IMR-90 (cell line): ENCODE data around the gene OLIG3.

Experiments used
- BHLHE40 ChIP-seq: fragments of 150-350 bp; IDR thresholded peaks from 2 replicates; pipeline ENCODE4 v1.6.1; 2016; ENCODE audit warnings: mild to moderate bottlenecking, low read depth, low read length
- CEBPB ChIP-seq: IDR thresholded peaks from 2 replicates; pipeline ENCODE4 v1.6.1; 2012; ENCODE audit warnings: low read depth, low read length, improper control_type of control experiment
- CHD1 ChIP-seq: IDR thresholded peaks from 2 replicates; pipeline ENCODE4 v1.6.1; 2012; ENCODE audit warnings: low read depth, low read length, improper control_type of control experiment
- MAFK ChIP-seq: IDR thresholded peaks from 2 replicates; pipeline ENCODE4 v1.6.1; 2012; ENCODE audit warnings: low read depth, low read length, improper control_type of control experiment
- NFE2L2 ChIP-seq: fragments of 150-350 bp; IDR thresholded peaks from 2 replicates; pipeline ENCODE4 v1.6.1; 2016; ENCODE audit warnings: low read depth, mild to moderate bottlenecking, low read length
- POLR2A ChIP-seq: IDR thresholded peaks from 2 replicates; pipeline ENCODE4 v1.6.1; 2012; ENCODE audit warnings: mild to moderate bottlenecking, low read depth, low read length
- RAD21 ChIP-seq: IDR thresholded peaks from 2 replicates; pipeline ENCODE4 v1.6.1; 2012; ENCODE audit warnings: low read length, improper control_type of control experiment
- RCOR1 ChIP-seq: IDR thresholded peaks from 2 replicates; pipeline ENCODE4 v1.6.1; 2012; ENCODE audit warnings: mild to moderate bottlenecking, low read length, improper control_type of control experiment; ENCODE audit not compliant: insufficient replicate concordance
- RFX5 ChIP-seq: IDR thresholded peaks from 2 replicates; pipeline ENCODE4 v1.8.0; 2012; ENCODE audit warnings: low read depth, mild to moderate bottlenecking, low read length, moderate library complexity
- SMC3 ChIP-seq: fragments of 150-350 bp; IDR thresholded peaks from 2 replicates; pipeline ENCODE4 v1.6.1; 2016; ENCODE audit warnings: low read depth, mild to moderate bottlenecking, antibody characterized with exemption, low read length, moderate library complexity
- USF2 ChIP-seq: fragments of 150-350 bp; IDR thresholded peaks from 2 replicates; pipeline ENCODE4 v1.6.1; 2017; ENCODE audit warnings: mild to moderate bottlenecking, antibody characterized with exemption, low read length, low read depth
- TF ChIP-seq, protein P1 (sequence below): conservative IDR thresholded peaks from 2 replicates; pipeline ENCODE4 v1.5.1; 2012; ENCODE audit warnings: mild to moderate bottlenecking, low read depth, low read length, improper control_type of control experiment

DNA sequence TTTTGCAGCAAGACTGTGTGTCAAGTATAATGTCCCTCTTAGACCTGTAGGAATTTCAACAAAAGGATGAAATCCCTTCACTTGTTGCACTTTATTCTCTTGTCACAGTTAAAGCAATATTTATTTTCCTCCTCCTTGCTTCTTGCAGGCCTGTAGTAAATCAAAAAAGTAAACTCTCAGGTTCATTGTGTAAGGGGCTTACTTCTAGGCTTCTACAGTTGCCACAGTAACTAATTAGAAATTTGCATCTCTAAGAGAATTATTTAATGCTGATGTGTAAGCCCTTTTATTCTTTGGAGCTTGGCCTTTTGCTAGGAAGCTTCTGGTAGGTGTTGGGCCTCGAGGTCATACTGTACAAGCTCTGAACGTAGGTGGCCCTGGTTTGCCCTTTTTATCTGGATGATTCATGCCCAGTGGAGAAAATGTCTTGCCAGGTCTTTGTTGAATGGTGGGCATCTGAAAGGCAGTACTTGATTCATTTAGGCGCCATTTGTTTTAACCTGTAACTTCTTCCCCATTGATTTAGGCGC lies 47.4 kb upstream of the OLIG3 start:
- TF ChIP-seq, protein P1, sequence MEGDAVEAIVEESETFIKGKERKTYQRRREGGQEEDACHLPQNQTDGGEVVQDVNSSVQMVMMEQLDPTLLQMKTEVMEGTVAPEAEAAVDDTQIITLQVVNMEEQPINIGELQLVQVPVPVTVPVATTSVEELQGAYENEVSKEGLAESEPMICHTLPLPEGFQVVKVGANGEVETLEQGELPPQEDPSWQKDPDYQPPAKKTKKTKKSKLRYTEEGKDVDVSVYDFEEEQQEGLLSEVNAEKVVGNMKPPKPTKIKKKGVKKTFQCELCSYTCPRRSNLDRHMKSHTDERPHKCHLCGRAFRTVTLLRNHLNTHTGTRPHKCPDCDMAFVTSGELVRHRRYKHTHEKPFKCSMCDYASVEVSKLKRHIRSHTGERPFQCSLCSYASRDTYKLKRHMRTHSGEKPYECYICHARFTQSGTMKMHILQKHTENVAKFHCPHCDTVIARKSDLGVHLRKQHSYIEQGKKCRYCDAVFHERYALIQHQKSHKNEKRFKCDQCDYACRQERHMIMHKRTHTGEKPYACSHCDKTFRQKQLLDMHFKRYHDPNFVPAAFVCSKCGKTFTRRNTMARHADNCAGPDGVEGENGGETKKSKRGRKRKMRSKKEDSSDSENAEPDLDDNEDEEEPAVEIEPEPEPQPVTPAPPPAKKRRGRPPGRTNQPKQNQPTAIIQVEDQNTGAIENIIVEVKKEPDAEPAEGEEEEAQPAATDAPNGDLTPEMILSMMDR, result no peak
- TF ChIP-seq NFE2L2 (no peak), CEBPB (no peak), RCOR1 (no peak), SMC3 (no peak), POLR2A (no peak), BHLHE40 (no peak), RFX5 (no peak), RAD21 (no peak), MAFK (no peak), CHD1 (no peak), USF2 (no peak)
